GM12865 (cell line): Measurements from ENCODE around the gene MPV17L.

Experiments
- DNase-seq: peaks from one replicate; pipeline ENCODE4 v3.0.0; 2010; ENCODE audit warnings: low read depth
- H3K4me3 ChIP-seq: 2 replicates; pipeline ENCODE4 v1.5.1; 2011; ENCODE audit warnings: mild to moderate bottlenecking, low read depth, low read length, control low read depth
- CTCF ChIP-seq: IDR thresholded peaks from 2 replicates; pipeline ENCODE4 v1.5.1; 2011; ENCODE audit warnings: low read length, control low read depth, low read depth, inconsistent platforms; ENCODE audit not compliant: insufficient read depth; ENCODE audit errors: missing control alignments

Gene MPV17L

GRCh38 chr16:15461376-15461775 is 65.8 kb downstream of the MPV17L start:
- no peak for TF ChIP-seq CTCF
- no peak overlapping the region for H3K4me3 ChIP-seq

More at GRCh38 chr16:15461376-15461775, 65.8 kb downstream of the MPV17L start:
- no peak for DNase-seq
